Heart right ventricle (tissue), 16 donors: ENCODE measurements around the gene ZSCAN29. TPM values are rescaled to one million over a fixed set of nuclear protein-coding genes. Genes with fewer than 3 reads are reported as not detected.

Source experiments
- ATAC-seq, 8 donors: fragments of 200-7000 bp; cut with Tn5 transposase; one replicate each; pipeline ENCODE4 v1.9.1; 2020; ENCODE audit warnings: mild to moderate bottlenecking in 8 of 8, moderate library complexity in 8 of 8, moderate number of reproducible peaks in 1 of 8
- DNase-seq, 2 donors: peaks; one replicate each; pipeline ENCODE4 v3.0.0-alpha.2; 2020
- H3K27ac ChIP-seq, 10 donors: fragments of 200-600 bp; sonication (generic) in 2 of 10; one replicate each; pipeline versions ENCODE4 v1.5.0 to v1.8.0; 2020 to 2022; ENCODE audit warnings: mild to moderate bottlenecking in 3 of 10
- H3K27me3 ChIP-seq, 7 donors: fragments of 200-600 bp; one replicate each; pipeline ENCODE4 v1.8.0; 2021 to 2022; ENCODE audit warnings: mild to moderate bottlenecking in 2 of 7
- H3K36me3 ChIP-seq, 9 donors: fragments of 200-600 bp; sonication (generic) in 1 of 9; one replicate each; pipeline versions ENCODE4 v1.5.0 to v1.8.0; 2020 to 2022; ENCODE audit warnings: mild to moderate bottlenecking in 2 of 9
- H3K4me1 ChIP-seq, 9 donors: fragments of 200-600 bp; sonication (generic) in 1 of 9; one replicate each; pipeline versions ENCODE4 v1.5.0 to v1.8.0; 2020 to 2022; ENCODE audit warnings: mild to moderate bottlenecking in 4 of 9
- H3K4me3 ChIP-seq, 10 donors: fragments of 200-600 bp; sonication (generic) in 2 of 10; one replicate each; pipeline versions ENCODE4 v1.5.0 to v1.8.0; 2020 to 2022; ENCODE audit warnings: mild to moderate bottlenecking in 7 of 10, moderate library complexity in 2 of 10
- H3K9me3 ChIP-seq, 11 donors: fragments of 200-600 bp in 10 of 11; sonication (generic) in 2 of 11; one replicate each; pipeline versions ENCODE4 v1.5.0 to v1.8.0; 2013 to 2022; ENCODE audit warnings: mild to moderate bottlenecking in 2 of 11, control low read depth in 1 of 11, moderate library complexity in 1 of 11
- CTCF ChIP-seq, 9 donors: fragments of 200-600 bp; sonication (generic) in 2 of 9; IDR thresholded peaks; one replicate each; pipeline versions ENCODE4 v1.5.0 to v1.8.0; 2021 to 2022; ENCODE audit warnings: antibody characterized with exemption in 9 of 9, mild to moderate bottlenecking in 5 of 9, moderate library complexity in 1 of 9
- WGBS, 2 donors: extraction: QIAGEN DNeasy Blood & Tissue Kit; methylation state at CpG; one replicate each; pipeline ENCODE4 v1.1.7; 2013; ENCODE audit warnings: inconsistent platforms in 1 of 2; 5-methylcytosine and 5-hydroxymethylcytosine counted together
- intact Hi-C, 10 donors: fragments of 100-400 bp; cut with DNase I; formaldehyde crosslinking; loops; one replicate each; pipeline versions ENCODE4 v1.11.1 to v1.14.2; 2022
- polyA plus RNA-seq, 2 donors: library from polyadenylated mRNA; stranded (reverse); fragments of 200-250 nt; gene quantifications; one replicate each; pipeline ENCODE4 v1.2.3, GENCODE V29; 2013
- total RNA-seq, 10 donors: library from RNA; stranded (reverse); fragmentation: NEBNext Ultra II Directional in 3 of 10; extraction: Animal tissue kit (Norgen Biotek cat#: 25700) in 3 of 10; gene quantifications; one replicate each; pipeline versions ENCODE4 v1.2.1 to v1.2.4, GENCODE V29; 2021 to 2023
- donor health status: Arrhythmogenic right ventricular cardiomyopathy.
- donor health status: ischemic (EF 13 %, LVEDD 7.1; RV severe dilation, severe dysfunction).
- donor health status: healthy with polysubstance abuse.
- donor health status: DM: no; HTN: yes; CAD: no.
- donor health status: DM: no; HTN: no; CAD: no.
- donor health status: ischemic (EF 25% LVEDD 6.9; RV normal size, moderate dysfunction).
- donor health status: ischemic (EF 25% LVEDD 5.7; RV mildly dilated, moderate dysfunction).
- donor health status: healthy.
- donor health status: DM: yes; HTN: yes; CAD: no.
- donor health status: Ischemic cardiomyopathy.
- donor health status: ischemic (EF 35%, LVEDD 5.7; RV mildly dilated, moderate dysfunction).
- donor health status: nonischemic (EF 11% LVEDD 7.7; RV severe dilation, severe dysfunction).
- donor health status: DM: yes; HTN: yes; CAD: no.
- donor health status: PGD.
- donor health status: ischemic (EF 29% LVEDD 5.4; RV normal size, mild dysfunction).
- donor health status: nonischemic (EF 23%, LVEDD 6.1; RV moderate dilation, normal function).

ZSCAN29 gene
- total and polyA plus RNA-seq, 12 donors: 3.5 to 15.7 (median 11.6) TPM

DNA sequence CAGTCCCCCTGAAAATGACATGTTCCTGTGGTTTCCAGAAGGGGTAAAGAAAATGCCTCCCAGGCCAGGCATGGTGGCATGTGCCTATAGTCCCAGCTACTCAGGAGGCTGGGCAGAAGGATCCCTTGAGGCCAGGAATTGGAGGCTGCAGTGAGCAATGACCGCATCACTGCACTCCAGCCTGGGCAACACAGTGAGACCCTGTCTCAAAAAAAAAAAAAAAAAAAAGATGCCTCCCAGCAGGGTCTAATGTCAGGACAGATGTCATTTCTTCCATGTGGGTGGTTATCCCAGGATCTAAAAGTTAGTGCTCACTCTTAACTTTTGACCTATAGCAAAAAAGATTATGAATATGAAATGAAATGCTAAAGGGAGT is 53.9 kb downstream of the ZSCAN29 start:
- ATAC-seq: no peak
- no peak overlapping the region for H3K27ac ChIP-seq
- WGBS, 2 donors: 93 to 97% methylated on average over 1 of the region's 1 CpG
- no peak overlapping the region for H3K4me3 ChIP-seq
- H3K36me3 ChIP-seq: no peaks in the 10 kb centered on the region
- H3K4me1 ChIP-seq: peaks cover 0 to 7% (median 0%) of the 10 kb centered on the region in 9 donors
- TF ChIP-seq CTCF (IDR thresholded peaks at IDR 0.05): no peak
- no peak for DNase-seq
- peaks cover 0 to 19% (median 5%) of the 10 kb centered on the region in 7 donors for H3K27me3 ChIP-seq
- intact Hi-C loops: no loop called here
- no peaks in the 10 kb centered on the region for H3K9me3 ChIP-seq

GRCh38 chr15:43316016-43316970 is 54.5 kb downstream of the ZSCAN29 start:
- no peak for TF ChIP-seq CTCF (IDR thresholded peaks at IDR 0.05)

DNA sequence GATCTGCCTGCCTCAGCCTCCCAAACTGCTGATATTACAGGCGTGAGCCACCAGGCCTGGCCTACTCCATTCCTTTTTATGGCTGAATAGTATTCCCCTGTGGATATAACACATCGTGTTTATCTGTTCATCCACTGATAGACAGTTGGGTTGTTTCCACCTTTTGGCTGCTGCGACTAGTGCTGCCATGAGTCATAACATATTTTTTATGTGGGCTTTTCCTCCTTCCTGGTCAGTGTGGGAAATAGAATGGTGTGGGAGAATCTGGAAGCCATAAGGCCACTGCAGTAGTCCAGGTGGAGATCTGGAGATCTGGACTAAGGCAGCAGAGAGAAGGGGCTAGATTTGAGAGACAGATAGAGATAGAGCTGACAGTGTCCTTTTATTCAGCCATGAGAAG is 56.7 kb downstream of the ZSCAN29 start:
- 66 to 71% methylated on average over 3 of the region's 3 CpGs for WGBS, 2 donors
- Histone ChIP-seq H3K36me3 (no peaks in the 10 kb centered on the region), H3K27ac (no peak overlapping the region), H3K4me1 (peaks cover 0 to 7% (median 0%) of the 10 kb centered on the region in 9 donors), H3K4me3 (no peak overlapping the region), H3K27me3 (peaks cover 0 to 47% (median 22%) of the 10 kb centered on the region in 7 donors), H3K9me3 (no peaks in the 10 kb centered on the region)
- intact Hi-C loops: no loop called here
- ATAC-seq (no peak), DNase-seq (no peak)
- no peak for TF ChIP-seq CTCF (IDR thresholded peaks at IDR 0.05)

More at GRCh38 chr15:43316016-43316970, 54.5 kb downstream of the ZSCAN29 start:
- Histone ChIP-seq H3K4me3 (no peak overlapping the region), H3K27ac (no peak overlapping the region), H3K36me3 (no peaks in the 10 kb centered on the region), H3K27me3 (peaks cover 0 to 26% (median 10%) of the 10 kb centered on the region in 7 donors), H3K9me3 (no peaks in the 10 kb centered on the region), H3K4me1 (peaks cover 0 to 7% (median 0%) of the 10 kb centered on the region in 9 donors)
- ATAC-seq: peak in 3 of 8 donors; percentile 33 to 83 (median 58)
- intact Hi-C loops: no loop called here
- no peak for DNase-seq
- 48% methylated on average over 6 of the region's 6 CpGs for WGBS, 2 donors

DNA sequence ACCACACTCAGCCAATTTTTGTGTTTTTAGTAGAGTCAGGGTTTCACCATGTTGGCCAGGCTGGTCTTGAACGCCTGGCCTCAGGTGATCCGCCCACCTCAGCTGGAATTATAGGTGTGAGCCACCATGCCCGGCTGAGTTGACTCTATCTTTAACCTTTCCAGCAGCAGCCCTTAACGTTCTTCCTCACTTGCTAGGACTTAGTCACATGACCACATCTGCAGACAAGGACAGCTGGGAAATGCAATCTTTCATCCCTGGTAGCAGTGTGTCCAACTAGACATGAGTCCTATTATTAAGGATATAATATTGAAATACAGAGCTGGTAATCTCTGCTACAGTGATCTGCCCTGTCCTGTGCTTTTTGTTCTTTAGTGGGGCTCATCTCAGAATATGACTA is 58.5 kb downstream of the ZSCAN29 start:
- DNase-seq (no peak), ATAC-seq (no peak)
- no peaks in the 10 kb centered on the region for H3K9me3 ChIP-seq
- intact Hi-C loops: no loop called here
- peaks cover 0 to 65% (median 40%) of the 10 kb centered on the region in 7 donors for H3K27me3 ChIP-seq
- no peaks in the 10 kb centered on the region for H3K36me3 ChIP-seq
- H3K27ac ChIP-seq: no peak overlapping the region
- no peak for TF ChIP-seq CTCF (IDR thresholded peaks at IDR 0.05)
- peaks cover 0 to 7% (median 0%) of the 10 kb centered on the region in 9 donors for H3K4me1 ChIP-seq
- H3K4me3 ChIP-seq: no peak overlapping the region
- 61 to 62% methylated on average over 4 of the region's 4 CpGs for WGBS, 2 donors

Other genes with a start within 250 kb of the ZSCAN29 start
- gene TMEM62, start 237.5 kb downstream of the ZSCAN29 start, total RNA-seq: 10 to 100 TPM in 7 of 10 donors, 1 to 10 TPM in 3; 7.6 to 13.8 (median 11.7) TPM
- 10 to 100 TPM; 11.4 to 13.9 TPM for gene TMEM62, start 237.5 kb downstream of the ZSCAN29 start, polyA plus RNA-seq
- gene CCNDBP1, start 185.6 kb downstream of the ZSCAN29 start, total RNA-seq: 10 to 100 TPM; 43.7 to 65.1 (median 59.9) TPM
- 10 to 100 TPM; 27.6 to 54.2 TPM for gene CCNDBP1, start 185.6 kb downstream of the ZSCAN29 start, polyA plus RNA-seq
- gene EPB42, start 150.0 kb downstream of the ZSCAN29 start, total RNA-seq: under 1 TPM in 6 of 10 donors, not detected in 4; 0.12 to 0.26 (median 0.16) TPM
- gene EPB42, start 150.0 kb downstream of the ZSCAN29 start, polyA plus RNA-seq: under 1 TPM in 1 of 2 donors, not detected in 1; 0.03 TPM
- gene TGM5, start 104.1 kb downstream of the ZSCAN29 start, total RNA-seq: not detected
- gene TGM5, start 104.1 kb downstream of the ZSCAN29 start, polyA plus RNA-seq: under 1 TPM in 1 of 2 donors, not detected in 1; 0.10 TPM
- not detected for gene TGM7, start 68.8 kb downstream of the ZSCAN29 start, total RNA-seq
- not detected for gene TGM7, start 68.8 kb downstream of the ZSCAN29 start, polyA plus RNA-seq
- gene LCMT2, start 40.5 kb downstream of the ZSCAN29 start, total RNA-seq: 1 to 10 TPM; 5.2 to 8.7 (median 6.2) TPM
- 1 to 10 TPM; 1.5 to 4.3 TPM for gene LCMT2, start 40.5 kb downstream of the ZSCAN29 start, polyA plus RNA-seq
- gene TUBGCP4, start 58 bp upstream of the ZSCAN29 start, total RNA-seq: 10 to 100 TPM in 8 of 10 donors, 1 to 10 TPM in 2; 9.0 to 14.9 (median 12.1) TPM
- 1 to 10 TPM; 5.0 to 6.8 TPM for gene TUBGCP4, start 58 bp upstream of the ZSCAN29 start, polyA plus RNA-seq
- gene TP53BP1, start 122.1 kb upstream of the ZSCAN29 start, total RNA-seq: 10 to 100 TPM; 21.2 to 35.2 (median 29.3) TPM
- 10 to 100 TPM; 11.2 to 12.6 TPM for gene TP53BP1, start 122.1 kb upstream of the ZSCAN29 start, polyA plus RNA-seq
- 100 to 1,000 TPM in 2 of 10 donors, 10 to 100 TPM in 8; 21.3 to 139 (median 51.6) TPM for gene MAP1A, start 146.6 kb upstream of the ZSCAN29 start, total RNA-seq
- gene MAP1A, start 146.6 kb upstream of the ZSCAN29 start, polyA plus RNA-seq: 10 to 100 TPM in 1 of 2 donors, 1 to 10 TPM in 1; 3.4 to 17.5 TPM
- 10 to 100 TPM; 12.2 to 33.9 (median 18.7) TPM for gene PPIP5K1, start 219.2 kb upstream of the ZSCAN29 start, total RNA-seq
- 1 to 10 TPM; 3.2 to 6.9 TPM for gene PPIP5K1, start 219.2 kb upstream of the ZSCAN29 start, polyA plus RNA-seq
- gene CKMT1B, start 223.0 kb upstream of the ZSCAN29 start, total RNA-seq: 1 to 10 TPM in 1 of 10 donors, under 1 TPM in 4, not detected in 5; 0.26 to 1.6 (median 0.59) TPM
- under 1 TPM; 0.33 to 0.59 TPM for gene CKMT1B, start 223.0 kb upstream of the ZSCAN29 start, polyA plus RNA-seq
- under 1 TPM in 3 of 10 donors, not detected in 7; 0.20 to 0.25 (median 0.21) TPM for gene STRC, start 247.8 kb upstream of the ZSCAN29 start, total RNA-seq
- 1 to 10 TPM in 1 of 2 donors, under 1 TPM in 1; 0.06 to 1.2 TPM for gene STRC, start 247.8 kb upstream of the ZSCAN29 start, polyA plus RNA-seq